Suprapubic skin (tissue), 4 donors: Measurements from ENCODE around the gene SFI1. TPM values are rescaled to one million over a fixed set of nuclear protein-coding genes. Genes with fewer than 3 reads are reported as not detected.

Experiments used
- DNase-seq, 2 donors: peaks; one replicate each; pipeline ENCODE4 v3.0.0-alpha.2; 2019; ENCODE audit warnings: low spot score in 2 of 2
- H3K27ac ChIP-seq: fragments of 200-600 bp; sonication (generic); one replicate; pipeline ENCODE4 v1.5.1; 2019
- H3K27me3 ChIP-seq: fragments of 200-600 bp; sonication (generic); one replicate; pipeline ENCODE4 v1.5.1; 2019
- H3K36me3 ChIP-seq: fragments of 200-600 bp; sonication (generic); one replicate; pipeline ENCODE4 v1.5.1; 2019
- H3K4me1 ChIP-seq: fragments of 200-600 bp; sonication (generic); one replicate; pipeline ENCODE4 v1.5.1; 2019
- H3K4me3 ChIP-seq: fragments of 200-600 bp; sonication (generic); one replicate; pipeline ENCODE4 v1.5.1; 2019; ENCODE audit warnings: mild to moderate bottlenecking
- H3K9me3 ChIP-seq: fragments of 200-600 bp; sonication (generic); one replicate; pipeline ENCODE4 v1.5.1; 2019
- CTCF ChIP-seq, 2 donors: fragments of 200-600 bp in 1 of 2; fragments of 450-650 bp in 1 of 2; sonication (generic) in 1 of 2; IDR thresholded peaks; one replicate each; pipeline ENCODE4 v1.5.1; 2016 to 2019; ENCODE audit warnings: antibody characterized with exemption in 2 of 2, mild to moderate bottlenecking in 1 of 2, moderate library complexity in 1 of 2
- EP300 ChIP-seq: sonication (generic); formaldehyde crosslinking; IDR thresholded peaks from one replicate; pipeline ENCODE4 v1.6.1; 2017; ENCODE audit warnings: antibody characterized with exemption
- POLR2A ChIP-seq, 2 donors: fragments of 450-650 bp; IDR thresholded peaks; one replicate each; pipeline ENCODE4 v1.6.1; 2017; ENCODE audit warnings: antibody characterized with exemption in 2 of 2, mild to moderate bottlenecking in 2 of 2, moderate library complexity in 2 of 2
- POLR2AphosphoS5 ChIP-seq, 3 donors: sonication (generic); formaldehyde crosslinking; IDR thresholded peaks; one replicate each; pipeline ENCODE4 v1.6.1; 2017; ENCODE audit warnings: antibody characterized with exemption in 3 of 3
- WGBS: methylation state at CpG from one replicate; pipeline ENCODE4 v1.1.5; 2018; 5-methylcytosine and 5-hydroxymethylcytosine counted together
- total RNA-seq, 4 donors: library from RNA; depleted of rRNA; stranded (reverse); fragments of >200 nt; gene quantifications; one replicate each; pipeline ENCODE4 v1.1.0, GENCODE V29; 2016

SFI1 gene
- total RNA-seq, 4 donors from 2014 or later: 21.2 to 128 (median 40.7) TPM

DNA sequence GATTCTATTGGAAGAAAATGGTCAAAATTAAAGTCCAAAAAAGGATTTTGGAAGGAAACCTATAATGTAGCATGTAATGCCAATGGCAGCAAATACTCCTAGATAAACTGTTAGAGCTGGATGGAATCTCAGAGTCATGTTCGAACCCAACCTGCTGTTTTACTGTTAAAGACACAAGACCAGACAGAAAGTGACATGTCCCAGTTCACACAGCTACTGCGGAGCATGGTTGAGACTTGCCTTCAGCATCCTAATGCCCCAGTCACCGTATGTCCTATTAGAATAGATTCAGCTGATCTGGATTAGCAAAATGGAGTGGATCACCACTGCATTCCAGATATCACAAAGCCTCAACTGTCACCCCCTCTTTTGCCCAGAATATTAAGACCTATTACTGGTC lies 150.7 kb downstream of the SFI1 start:
- no peak overlapping the region for H3K27ac ChIP-seq
- peaks cover 49% of the 10 kb centered on the region for H3K36me3 ChIP-seq
- WGBS: 51% methylated on average over 3 of the region's 3 CpGs
- peaks cover 20% of the 10 kb centered on the region for H3K4me1 ChIP-seq
- H3K9me3 ChIP-seq: no peaks in the 10 kb centered on the region
- DNase-seq: no peak
- no peak overlapping the region for H3K4me3 ChIP-seq
- no peak for TF ChIP-seq POLR2AphosphoS5 (IDR thresholded peaks at IDR 0.05)
- TF ChIP-seq CTCF (IDR thresholded peaks at IDR 0.05): no peak
- TF ChIP-seq EP300: no peak
- TF ChIP-seq POLR2A (IDR thresholded peaks at IDR 0.05): no peak
- no peaks in the 10 kb centered on the region for H3K27me3 ChIP-seq

DNA sequence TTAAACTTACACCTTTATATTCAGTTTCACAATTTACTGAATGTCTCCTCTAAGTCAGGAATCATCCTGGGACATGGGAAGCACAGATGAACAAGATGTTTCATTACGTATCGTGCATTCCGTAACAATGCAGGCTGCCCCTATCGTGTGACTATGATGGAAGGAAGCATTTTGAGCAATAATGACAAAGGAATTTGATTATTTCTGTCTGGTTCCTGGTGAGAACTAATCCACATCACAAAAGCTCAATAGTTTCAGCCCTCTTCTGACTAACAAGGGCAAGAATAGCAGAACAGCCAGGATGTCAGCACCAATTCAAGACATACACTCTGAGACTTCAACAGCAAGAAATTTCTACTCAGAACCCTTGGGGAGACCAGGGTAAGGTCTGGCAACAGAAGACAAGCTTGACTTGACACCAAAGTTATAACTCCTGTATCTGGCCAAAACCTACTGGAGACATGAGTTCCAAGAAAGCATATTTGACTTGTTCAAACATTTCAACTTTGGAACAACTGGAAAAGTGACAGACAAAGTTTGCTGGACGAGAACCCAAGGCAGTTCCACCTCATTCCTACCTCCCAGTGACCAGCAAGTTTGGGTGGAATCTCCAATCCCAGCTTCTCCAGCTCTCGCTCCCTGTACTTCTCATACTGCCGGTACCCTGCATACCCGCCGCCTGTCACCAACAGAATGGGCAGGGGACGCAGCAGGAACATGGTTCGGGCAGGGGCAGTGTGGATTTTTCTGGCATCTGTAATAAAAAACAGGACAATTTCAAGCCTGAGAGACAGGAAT lies 151.4 kb downstream of the SFI1 start:
- TF ChIP-seq CTCF (IDR thresholded peaks at IDR 0.05) (no peak), POLR2AphosphoS5 (IDR thresholded peaks at IDR 0.05) (no peak), POLR2A (IDR thresholded peaks at IDR 0.05) (no peak), EP300 (no peak)
- no peak for DNase-seq
- no peaks in the 10 kb centered on the region for H3K9me3 ChIP-seq
- 88% methylated on average over 11 of the region's 11 CpGs for WGBS
- no peak overlapping the region for H3K4me3 ChIP-seq
- H3K27me3 ChIP-seq: no peaks in the 10 kb centered on the region
- H3K27ac ChIP-seq: no peak overlapping the region
- peaks cover 43% of the 10 kb centered on the region for H3K36me3 ChIP-seq
- peaks cover 20% of the 10 kb centered on the region for H3K4me1 ChIP-seq

- TF ChIP-seq CTCF (IDR thresholded peaks at IDR 0.05) (no peak), EP300 (no peak), POLR2A (IDR thresholded peaks at IDR 0.05) (no peak), POLR2AphosphoS5 (IDR thresholded peaks at IDR 0.05) (no peak)
- Histone ChIP-seq H3K27me3 (no peaks in the 10 kb centered on the region), H3K4me1 (peaks cover 24% of the 10 kb centered on the region), H3K4me3 (no peak overlapping the region), H3K36me3 (peaks cover 30% of the 10 kb centered on the region), H3K27ac (no peak overlapping the region), H3K9me3 (no peaks in the 10 kb centered on the region)
- no peak for DNase-seq
- WGBS: 47% methylated on average over 6 of the region's 6 CpGs
These were observed 154.1 kb downstream of the SFI1 start for GRCh38 chr22:31650391-31650790.

- Histone ChIP-seq H3K27ac (no peak overlapping the region), H3K4me1 (peaks cover 17% of the 10 kb centered on the region), H3K36me3 (peaks cover 26% of the 10 kb centered on the region), H3K9me3 (no peaks in the 10 kb centered on the region), H3K4me3 (no peak overlapping the region), H3K27me3 (no peaks in the 10 kb centered on the region)
- TF ChIP-seq POLR2A (IDR thresholded peaks at IDR 0.05) (no peak), POLR2AphosphoS5 (IDR thresholded peaks at IDR 0.05) (no peak), CTCF (IDR thresholded peaks at IDR 0.05) (no peak)
- no peak for DNase-seq
- 69% methylated on average over 4 of the region's 4 CpGs for WGBS
These were observed 155.3 kb downstream of the SFI1 start for GRCh38 chr22:31651664-31652063.

GRCh38 chr22:31652088-31652487 lies 155.8 kb downstream of the SFI1 start:
- Histone ChIP-seq H3K27me3 (no peaks in the 10 kb centered on the region), H3K9me3 (no peaks in the 10 kb centered on the region), H3K27ac (no peak overlapping the region), H3K4me3 (no peak overlapping the region), H3K4me1 (peaks cover 14% of the 10 kb centered on the region), H3K36me3 (peaks cover 26% of the 10 kb centered on the region)
- WGBS: 69% methylated on average over 9 of the region's 9 CpGs
- TF ChIP-seq POLR2AphosphoS5 (IDR thresholded peaks at IDR 0.05) (no peak), POLR2A (IDR thresholded peaks at IDR 0.05) (no peak), CTCF (IDR thresholded peaks at IDR 0.05) (no peak), EP300 (no peak)
- no peak for DNase-seq
